HEK293T (cell line): ENCODE measurements around the gene VDR.

Source experiments
- FOXK2 ChIP-seq: fragments of 450-650 bp; IDR thresholded peaks from 2 replicates; pipeline ENCODE4 v1.6.1; 2016; ENCODE audit warnings: mild to moderate bottlenecking
- TF ChIP-seq, protein P1 (sequence below): fragments of 450-650 bp; IDR thresholded peaks from 2 replicates; pipeline ENCODE4 v1.6.1; 2016

DNA sequence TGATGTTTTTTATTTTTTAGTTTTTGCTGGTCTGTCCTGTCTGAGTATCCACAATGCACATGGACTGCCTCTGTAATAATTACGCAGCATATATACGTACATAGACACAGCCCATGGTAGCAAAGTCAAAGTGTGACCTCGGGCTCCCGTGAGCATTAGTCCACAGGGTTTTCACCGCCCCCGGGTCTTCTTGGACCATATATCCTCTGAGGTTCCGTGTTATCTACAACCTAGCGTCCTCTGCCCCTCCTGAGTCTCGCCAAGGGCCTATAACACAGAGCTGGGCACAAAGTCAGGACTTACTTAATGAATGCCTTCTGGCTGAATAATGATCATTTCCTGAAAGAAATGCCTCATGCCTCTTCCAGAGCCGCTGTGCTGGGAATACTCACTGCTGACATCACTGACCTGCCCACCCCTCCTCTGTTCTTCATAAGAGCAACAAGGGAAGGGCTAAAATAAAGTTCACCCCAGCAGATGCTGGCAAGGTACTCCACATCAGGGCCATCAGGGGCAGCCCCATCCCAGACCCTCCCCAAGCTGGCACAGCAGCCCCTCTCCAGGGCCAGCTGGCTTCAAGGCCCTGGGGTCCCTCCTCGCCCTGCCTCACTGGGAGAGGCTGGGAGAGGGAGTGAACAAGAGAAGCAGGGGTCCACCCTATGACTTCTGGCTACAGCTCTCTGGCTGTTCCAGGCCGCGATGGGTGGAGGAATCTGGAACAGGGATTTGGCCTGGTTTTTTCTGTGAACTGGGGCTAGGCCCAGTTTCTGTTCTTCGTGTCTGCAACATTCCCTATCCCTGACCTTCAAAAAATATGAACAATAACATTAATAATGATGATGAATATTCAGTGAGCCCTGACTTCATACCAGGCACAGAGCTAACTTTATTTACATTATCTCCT lies 93.0 kb downstream of the VDR start:
- TF ChIP-seq FOXK2 = no peak
- TF ChIP-seq, protein P1, sequence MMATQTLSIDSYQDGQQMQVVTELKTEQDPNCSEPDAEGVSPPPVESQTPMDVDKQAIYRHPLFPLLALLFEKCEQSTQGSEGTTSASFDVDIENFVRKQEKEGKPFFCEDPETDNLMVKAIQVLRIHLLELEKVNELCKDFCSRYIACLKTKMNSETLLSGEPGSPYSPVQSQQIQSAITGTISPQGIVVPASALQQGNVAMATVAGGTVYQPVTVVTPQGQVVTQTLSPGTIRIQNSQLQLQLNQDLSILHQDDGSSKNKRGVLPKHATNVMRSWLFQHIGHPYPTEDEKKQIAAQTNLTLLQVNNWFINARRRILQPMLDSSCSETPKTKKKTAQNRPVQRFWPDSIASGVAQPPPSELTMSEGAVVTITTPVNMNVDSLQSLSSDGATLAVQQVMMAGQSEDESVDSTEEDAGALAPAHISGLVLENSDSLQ = no peak
